HAP-1 (cell line): ENCODE measurements around the gene SPINK2.

Experiments used
- DNase-seq, 2 experiments: peaks; one replicate each; pipeline ENCODE4 v3.0.0-alpha.2; 2016 to 2020; ENCODE audit warnings: low spot score in 2 of 2
- H3K27me3 ChIP-seq: fragments of 250-450 bp; sonication (Bioruptor Pico); 2 replicates; pipeline ENCODE4 v1.5.1; 2020; ENCODE audit warnings: low read depth, mild to moderate bottlenecking, moderate library complexity
- H3K36me3 ChIP-seq: fragments of 250-450 bp; sonication (Bioruptor Pico); replicated peaks from 2 replicates; pipeline ENCODE4 v1.5.1; 2020; ENCODE audit warnings: mild to moderate bottlenecking
- H3K4me1 ChIP-seq: fragments of 250-450 bp; sonication (Bioruptor Pico); 2 replicates; pipeline ENCODE4 v1.5.1; 2020; ENCODE audit warnings: mild to moderate bottlenecking
- H3K4me3 ChIP-seq: fragments of 250-450 bp; sonication (Bioruptor Pico); 2 replicates; pipeline ENCODE4 v1.5.1; 2020; ENCODE audit warnings: mild to moderate bottlenecking, moderate library complexity
- H3K9me3 ChIP-seq: fragments of 250-450 bp; sonication (Bioruptor Pico); 2 replicates; pipeline ENCODE4 v1.5.1; 2020; ENCODE audit warnings: mild to moderate bottlenecking, moderate library complexity
- in situ Hi-C: fragments of 300-500 bp; cut with MboI; formaldehyde crosslinking; loops from 3 replicates; pipeline ENCODE4 v1.14.3; 2020; ENCODE audit warnings: low sequenced_read_pairs, inconsistent platforms, mixed read lengths

Gene SPINK2, protein sequence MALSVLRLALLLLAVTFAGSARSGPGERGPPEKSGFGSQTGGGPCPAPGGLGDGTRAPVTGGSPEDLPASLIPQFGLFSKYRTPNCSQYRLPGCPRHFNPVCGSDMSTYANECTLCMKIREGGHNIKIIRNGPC

DNA sequence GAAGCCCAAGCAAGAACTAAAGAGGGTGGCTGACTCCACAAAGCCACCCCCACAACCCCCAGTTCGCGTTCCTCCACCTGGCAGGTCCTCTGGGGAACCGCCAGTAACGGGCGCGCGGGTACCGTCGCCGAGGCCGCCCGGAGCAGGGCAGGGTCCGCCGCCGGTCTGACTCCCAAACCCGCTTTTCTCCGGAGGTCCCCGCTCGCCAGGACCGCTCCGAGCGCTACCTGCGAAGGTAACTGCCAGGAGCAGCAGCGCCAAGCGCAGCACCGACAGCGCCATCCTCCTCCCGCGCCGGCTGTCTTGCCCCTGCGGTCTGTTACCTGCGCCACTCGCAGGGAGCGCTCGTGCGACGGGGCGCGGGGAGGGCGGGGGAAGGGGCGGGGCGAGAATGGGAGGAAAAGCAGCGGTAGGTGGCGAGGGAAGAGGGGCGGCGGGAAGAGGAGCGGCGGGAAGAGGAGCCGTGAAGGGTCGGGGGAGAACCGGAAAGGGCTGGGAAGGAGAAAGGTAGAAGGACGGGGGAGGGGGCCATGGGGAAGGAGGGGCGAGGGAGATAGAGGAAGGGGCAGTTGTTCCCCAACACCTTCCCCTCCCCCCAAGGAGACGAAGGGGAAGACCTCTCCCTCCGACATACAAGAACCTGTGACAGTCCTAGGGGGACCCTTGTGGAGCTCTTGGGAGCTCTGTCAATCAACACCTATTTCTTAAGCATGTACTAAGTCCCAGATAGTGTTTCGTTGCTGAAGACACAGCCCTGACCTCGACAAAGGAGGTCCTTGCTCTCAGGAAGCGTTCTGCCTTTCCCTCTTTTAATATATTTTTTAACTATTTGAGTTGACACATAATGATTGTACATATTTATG lies at the start of gene SPINK2:
SPINK2 (minus strand) TSS at position 321 of the 863 bp plus-strand sequence; CDS start at position 282, 39 bp downstream.
- peaks cover 5% of the 10 kb centered on the region; the same call in 1 of the 2 replicates for H3K27me3 ChIP-seq
- peak within 1 kb of the TSS; percentile 42 for H3K4me3 ChIP-seq
- H3K36me3 ChIP-seq, result no peaks in the 10 kb centered on the region
- peak; percentile 67 to 90 for DNase-seq
- no peaks in the 10 kb centered on the region for H3K9me3 ChIP-seq
- in situ Hi-C loops, result no loop called here
- peaks cover 3% of the 10 kb centered on the region; the same call in 1 of the 2 replicates for H3K4me1 ChIP-seq

DNA sequence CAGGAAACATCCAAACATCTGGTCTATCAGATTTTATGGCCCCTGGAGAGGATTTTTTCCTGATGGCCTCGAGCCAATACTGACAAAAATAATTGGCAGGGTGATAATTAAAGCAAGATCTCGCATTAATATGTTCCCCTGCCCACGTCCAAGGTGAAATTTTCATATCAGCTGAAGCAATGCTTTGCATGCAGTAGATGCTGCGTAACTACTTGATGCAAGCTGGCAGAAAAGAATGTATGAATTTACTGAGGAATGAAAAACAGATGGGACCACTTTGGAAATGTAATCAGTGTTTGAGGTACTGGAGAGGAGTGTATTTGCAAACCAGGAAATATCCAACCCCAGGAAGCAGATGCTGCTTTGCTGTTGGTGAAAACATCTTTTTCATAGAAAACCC lies 49.4 kb upstream of the SPINK2 start:
- DNase-seq, result no peak
- Histone ChIP-seq H3K4me3 (no peak overlapping the region), H3K27me3 (no peaks in the 10 kb centered on the region), H3K4me1 (peaks cover 9% of the 10 kb centered on the region; the same call in 1 of the 2 replicates), H3K36me3 (no peaks in the 10 kb centered on the region), H3K9me3 (no peaks in the 10 kb centered on the region; the same call in 1 of the 2 replicates)
- in situ Hi-C loops, result no loop called here

DNA sequence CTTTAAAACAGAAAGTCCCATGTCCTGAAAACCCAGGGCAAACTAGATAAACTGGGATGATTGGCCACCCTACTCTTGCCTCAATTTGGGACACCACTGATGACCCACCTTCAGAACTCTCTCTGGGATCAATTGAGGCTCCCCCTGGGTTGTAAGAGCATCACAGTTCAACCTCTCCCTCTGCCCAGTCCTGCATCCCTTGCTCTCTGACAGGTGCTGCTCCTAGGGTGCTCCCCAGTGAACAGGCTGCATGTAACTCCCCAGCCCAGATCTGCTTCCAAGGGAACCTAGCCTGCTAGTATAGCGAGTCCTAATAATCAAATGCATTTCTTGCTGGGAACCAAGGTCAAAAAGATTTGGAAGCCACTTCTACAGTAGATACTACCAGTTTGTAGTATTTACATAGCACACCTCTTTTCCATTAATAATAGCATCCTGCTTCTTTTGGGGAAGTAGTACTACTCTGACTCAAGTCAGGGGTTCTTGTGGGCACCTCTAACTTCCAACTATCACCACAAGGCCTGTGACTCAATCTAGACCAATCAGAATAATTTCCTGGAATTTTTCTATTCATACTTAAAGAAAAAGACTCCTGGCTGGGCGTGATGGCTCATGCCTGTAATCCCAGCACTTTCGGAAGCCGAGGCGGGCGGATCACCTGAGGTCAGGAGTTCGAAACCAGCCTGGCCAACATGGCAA lies 42.1 kb upstream of the SPINK2 start:
- in situ Hi-C loops, result no loop called here
- Histone ChIP-seq H3K4me3 (no peak overlapping the region), H3K9me3 (no peaks in the 10 kb centered on the region), H3K27me3 (no peaks in the 10 kb centered on the region), H3K4me1 (no peaks in the 10 kb centered on the region), H3K36me3 (no peaks in the 10 kb centered on the region)
- no peak for DNase-seq

DNA sequence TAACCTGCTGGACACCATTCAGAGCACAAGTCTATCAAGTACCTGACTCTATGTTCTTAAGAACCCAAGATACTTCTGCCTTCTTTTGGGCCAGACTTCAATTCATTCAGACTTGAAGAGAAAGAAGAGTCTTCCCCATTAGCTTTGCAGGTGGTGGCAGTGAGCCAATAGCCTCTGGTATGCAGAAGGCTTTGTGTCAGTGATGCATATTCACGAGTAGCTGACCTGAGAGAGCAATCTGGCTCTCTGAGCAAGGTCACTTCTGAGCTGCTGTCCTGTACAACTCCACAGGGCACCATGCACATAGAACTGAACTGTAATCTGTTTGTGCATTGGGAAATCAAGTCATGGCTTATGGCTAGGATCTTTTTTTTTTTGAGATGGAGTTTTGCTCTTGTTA lies 39.9 kb upstream of the SPINK2 start:
- in situ Hi-C loops, result no loop called here
- no peaks in the 10 kb centered on the region for H3K9me3 ChIP-seq
- no peaks in the 10 kb centered on the region for H3K27me3 ChIP-seq
- no peaks in the 10 kb centered on the region for H3K4me1 ChIP-seq
- DNase-seq, result no peak
- no peaks in the 10 kb centered on the region for H3K36me3 ChIP-seq
- H3K4me3 ChIP-seq, result no peak overlapping the region

DNA sequence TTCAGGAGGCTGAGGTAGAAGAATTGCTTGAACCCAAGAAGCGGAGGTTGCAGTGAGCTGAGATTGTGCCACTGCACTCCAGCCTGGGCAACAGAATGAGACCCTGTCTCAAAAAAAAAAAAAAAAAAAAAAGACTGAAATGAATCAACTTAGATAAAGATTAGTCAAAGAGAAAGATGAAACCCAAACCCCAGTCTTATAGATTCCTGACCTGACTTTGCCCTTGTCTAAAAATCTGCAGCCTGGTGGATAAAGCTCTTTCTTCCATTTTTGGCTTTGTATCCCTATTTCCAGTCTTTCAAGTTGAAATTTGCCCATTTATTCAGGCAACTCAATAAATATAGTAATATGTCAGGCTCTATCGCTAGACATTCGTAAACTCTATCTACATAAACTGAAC lies 39.3 kb upstream of the SPINK2 start:
- no peaks in the 10 kb centered on the region for H3K36me3 ChIP-seq
- no peak for DNase-seq
- no peaks in the 10 kb centered on the region for H3K4me1 ChIP-seq
- H3K27me3 ChIP-seq, result no peaks in the 10 kb centered on the region
- H3K4me3 ChIP-seq, result no peak overlapping the region
- H3K9me3 ChIP-seq, result no peaks in the 10 kb centered on the region
- in situ Hi-C loops, result no loop called here

DNA sequence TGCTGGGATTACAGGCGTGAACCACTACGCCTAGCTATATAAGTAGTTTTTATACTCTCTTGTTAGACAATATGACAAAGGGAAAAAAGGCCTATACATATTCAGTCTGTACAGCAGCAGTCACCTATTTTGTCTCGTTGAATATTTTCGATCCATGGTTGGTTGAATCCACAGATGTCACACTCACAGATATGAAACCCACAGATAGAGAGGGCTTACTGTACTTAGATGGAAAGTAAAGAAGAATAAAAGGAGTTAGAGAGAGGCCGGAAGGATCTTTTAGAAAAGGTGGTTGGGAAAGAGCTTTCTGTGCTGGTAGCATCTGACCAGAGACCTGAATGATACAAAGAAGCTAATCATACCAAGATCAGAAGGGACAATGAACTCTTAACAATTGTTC lies 38.3 kb upstream of the SPINK2 start:
- H3K4me3 ChIP-seq, result no peak overlapping the region
- in situ Hi-C loops, result no loop called here
- H3K27me3 ChIP-seq, result no peaks in the 10 kb centered on the region
- no peaks in the 10 kb centered on the region for H3K36me3 ChIP-seq
- no peaks in the 10 kb centered on the region for H3K9me3 ChIP-seq
- no peaks in the 10 kb centered on the region for H3K4me1 ChIP-seq
- DNase-seq, result no peak

DNA sequence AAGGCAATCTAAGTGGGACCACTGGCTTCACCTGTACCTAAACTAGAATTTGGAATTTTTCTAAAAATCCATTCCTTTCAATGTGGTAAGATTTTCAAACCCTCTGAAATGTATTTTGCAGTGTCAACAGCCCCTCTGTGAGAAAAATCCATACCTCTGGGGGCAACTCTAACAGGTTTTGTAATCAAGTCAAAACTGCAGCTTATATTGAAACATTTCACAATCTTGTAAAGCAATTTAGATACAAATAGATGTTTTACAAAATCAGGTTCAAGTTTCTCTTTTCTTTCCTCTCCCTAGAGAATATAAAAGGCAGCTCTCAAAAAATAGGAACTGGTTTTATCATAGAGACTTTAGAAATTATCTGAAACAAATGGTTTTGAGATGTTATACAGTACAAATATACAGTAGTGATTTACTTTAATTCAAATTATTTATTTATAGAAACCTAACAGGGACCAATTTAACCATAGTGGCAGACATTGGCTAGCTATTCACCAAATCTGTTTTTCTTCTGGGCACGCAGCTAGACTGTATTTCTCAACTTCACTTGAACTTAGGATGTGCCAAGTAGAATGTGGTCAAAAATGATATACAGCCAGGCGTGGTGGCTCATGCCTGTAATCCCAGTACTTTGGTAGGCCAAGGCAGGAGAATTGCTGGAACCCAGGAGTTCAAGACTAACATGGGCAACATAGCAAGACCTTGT lies 36.3 kb upstream of the SPINK2 start:
- Histone ChIP-seq H3K9me3 (no peaks in the 10 kb centered on the region), H3K27me3 (no peaks in the 10 kb centered on the region), H3K36me3 (no peaks in the 10 kb centered on the region), H3K4me1 (no peaks in the 10 kb centered on the region), H3K4me3 (no peak overlapping the region)
- in situ Hi-C loops, result no loop called here
- DNase-seq, result no peak

DNA sequence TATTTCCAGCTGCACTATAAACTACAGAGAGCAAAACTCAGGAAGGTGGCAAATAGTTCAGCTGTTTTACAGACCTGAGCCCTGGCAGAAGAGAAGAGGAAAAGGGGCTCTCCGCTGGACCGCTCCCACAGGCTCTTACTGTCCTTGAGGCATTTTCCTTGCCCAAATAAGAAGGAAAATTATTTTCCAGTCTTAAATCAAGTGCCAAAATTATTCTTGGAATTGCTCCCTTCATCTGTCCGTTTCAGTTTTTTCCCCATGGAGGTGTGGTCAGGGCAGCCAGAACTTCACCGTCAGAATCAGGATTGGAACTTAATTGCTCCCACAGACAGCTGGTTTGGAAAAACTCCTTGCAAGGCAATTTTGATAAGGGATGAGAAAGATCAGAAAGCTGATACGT lies 35.2 kb upstream of the SPINK2 start:
- in situ Hi-C loops, result no loop called here
- no peaks in the 10 kb centered on the region for H3K36me3 ChIP-seq
- H3K4me1 ChIP-seq, result no peaks in the 10 kb centered on the region
- no peak for DNase-seq
- no peaks in the 10 kb centered on the region for H3K27me3 ChIP-seq
- no peak overlapping the region for H3K4me3 ChIP-seq
- H3K9me3 ChIP-seq, result no peaks in the 10 kb centered on the region

DNA sequence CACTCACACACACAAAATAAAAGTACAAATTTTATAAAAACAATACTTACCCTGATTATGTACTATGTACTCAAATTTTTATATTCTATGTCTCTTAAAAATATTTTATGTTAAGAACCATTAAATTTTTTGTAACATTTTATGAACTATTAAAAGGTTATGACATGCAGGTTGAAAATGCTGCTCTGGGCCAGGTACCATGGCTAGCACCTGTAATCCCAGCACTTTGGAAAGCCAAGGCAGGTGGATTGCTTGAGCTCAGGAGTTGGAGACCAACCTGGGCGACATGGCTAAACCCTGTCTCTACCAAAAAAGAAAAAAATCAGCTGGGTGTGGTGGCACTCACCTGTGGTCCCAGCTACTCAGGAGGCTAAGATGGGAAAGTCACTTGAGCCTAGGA lies 29.4 kb upstream of the SPINK2 start:
- Histone ChIP-seq H3K4me3 (no peak overlapping the region), H3K9me3 (no peaks in the 10 kb centered on the region), H3K4me1 (no peaks in the 10 kb centered on the region), H3K36me3 (no peaks in the 10 kb centered on the region), H3K27me3 (0 out of 2 replicates have a peak, but pooled peaks cover 3% of the 10 kb centered on the region)
- no peak for DNase-seq
- in situ Hi-C loops, result no loop called here

DNA sequence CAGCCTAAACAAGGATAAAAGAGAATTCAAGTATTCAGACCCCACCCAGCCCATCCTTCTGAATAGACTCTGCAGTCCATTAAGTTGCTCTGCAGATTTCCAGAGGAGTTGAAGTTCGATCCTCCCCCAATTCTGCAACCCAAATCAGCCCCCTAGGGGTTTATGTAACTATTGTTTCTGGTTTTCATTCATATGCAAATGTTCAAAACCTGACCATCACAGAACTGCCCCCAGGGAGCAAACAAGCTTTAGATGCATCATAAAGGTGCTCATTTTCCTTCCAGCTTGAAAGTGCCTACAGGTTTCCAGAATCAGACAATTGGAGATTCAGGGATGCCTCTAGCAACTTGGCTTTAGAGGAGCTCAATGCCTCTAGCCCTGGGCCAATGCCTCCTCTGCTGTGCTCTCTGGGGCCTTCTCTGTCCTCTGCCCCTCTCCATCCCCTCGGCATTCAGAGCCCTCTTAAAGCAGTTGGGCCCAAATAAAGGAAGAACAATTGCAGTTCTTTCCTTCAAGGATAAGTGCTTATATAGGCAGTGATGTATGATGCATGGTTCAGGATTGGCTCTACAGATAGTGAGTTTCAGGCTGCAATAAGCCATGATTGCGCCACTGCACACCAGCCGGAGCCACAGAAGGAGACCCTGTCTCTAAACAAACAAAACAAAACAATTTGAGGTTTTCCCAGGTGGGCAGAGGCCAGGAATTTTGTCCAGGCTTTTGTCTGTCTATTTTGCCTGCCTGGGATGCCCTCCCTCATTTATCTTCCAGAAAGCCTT lies 23.5 kb upstream of the SPINK2 start:
- in situ Hi-C loops, result no loop called here
- Histone ChIP-seq H3K27me3 (0 out of 2 replicates have a peak, but pooled peaks cover 3% of the 10 kb centered on the region), H3K9me3 (no peaks in the 10 kb centered on the region), H3K4me3 (no peak overlapping the region), H3K36me3 (no peaks in the 10 kb centered on the region), H3K4me1 (peaks cover 10% of the 10 kb centered on the region; the same call in 1 of the 2 replicates)
- DNase-seq, result peak; percentile 60 to 77

DNA sequence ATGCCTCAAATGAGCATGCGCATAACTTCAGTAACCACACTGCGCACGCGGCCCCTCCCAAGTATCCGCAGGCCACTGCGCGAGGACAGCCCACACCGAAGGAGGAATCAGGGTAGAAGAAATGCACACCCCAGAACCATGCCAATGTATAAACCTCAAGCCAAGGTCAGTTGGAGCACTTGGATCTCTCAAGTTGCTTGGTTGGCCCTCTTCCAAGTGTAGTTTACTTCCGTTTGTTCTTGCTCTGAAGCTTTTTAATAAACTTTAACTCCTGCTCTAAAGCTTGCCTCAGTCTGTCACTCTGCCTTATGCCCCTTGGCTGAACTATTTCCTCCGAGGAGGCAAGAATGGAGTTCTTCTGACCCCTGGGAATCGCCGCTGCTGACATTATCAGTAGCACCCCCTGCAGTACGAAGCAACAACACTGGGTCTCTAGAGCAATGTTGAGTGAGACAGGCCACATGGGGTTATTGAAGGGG lies 22.0 kb upstream of the SPINK2 start:
- no peaks in the 10 kb centered on the region for H3K27me3 ChIP-seq
- no peak for DNase-seq
- peaks cover 10% of the 10 kb centered on the region; the same call in 1 of the 2 replicates for H3K4me1 ChIP-seq
- H3K36me3 ChIP-seq, result no peaks in the 10 kb centered on the region
- no peak overlapping the region for H3K4me3 ChIP-seq
- in situ Hi-C loops, result no loop called here
- H3K9me3 ChIP-seq, result no peaks in the 10 kb centered on the region

DNA sequence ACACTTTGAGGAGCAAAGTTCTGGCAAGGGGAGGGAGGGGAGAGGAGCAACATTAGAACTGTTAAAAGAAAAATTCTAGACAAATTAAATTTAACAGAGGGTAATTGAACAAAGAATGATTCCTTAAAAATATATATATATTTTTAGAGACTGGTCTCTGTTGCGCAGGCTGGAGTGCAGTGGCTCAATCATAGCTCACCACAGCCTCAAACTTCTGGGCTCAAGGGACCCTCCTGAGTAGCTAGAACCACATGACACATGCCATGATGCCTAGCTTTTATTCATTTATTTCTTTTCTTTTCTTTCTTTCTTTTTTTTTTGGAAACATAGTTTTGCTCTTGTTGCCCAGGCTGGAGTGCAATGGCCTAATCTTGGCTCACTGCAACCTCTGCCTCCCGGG lies 19.1 kb upstream of the SPINK2 start:
- DNase-seq, result no peak
- Histone ChIP-seq H3K36me3 (no peaks in the 10 kb centered on the region), H3K4me3 (no peak overlapping the region), H3K27me3 (no peaks in the 10 kb centered on the region), H3K9me3 (no peaks in the 10 kb centered on the region), H3K4me1 (peaks cover 10% of the 10 kb centered on the region; the same call in 1 of the 2 replicates)
- in situ Hi-C loops, result no loop called here
